HG03520 (cell line): ENCODE data around the gene ELP5.

Experiments
- ATAC-seq: cut with Tn5 transposase; IDR thresholded peaks from one replicate; pipeline ENCODE4 v1.9.1; 2021; ENCODE audit warnings: mild to moderate bottlenecking, moderate library complexity; ENCODE audit not compliant: unreplicated experiment

ELP5 gene

GRCh38 chr17:7308625-7309433 is 56.8 kb downstream of the ELP5 start:
- ATAC-seq, result no peak
